Hepatocyte (in vitro differentiated cells): Measurements from ENCODE around the gene PRELID1. TPM values are rescaled to one million over a fixed set of nuclear protein-coding genes. Genes with fewer than 3 reads are reported as not detected.

ENCODE experiments used
- DNase-seq: peaks from one replicate; pipeline ENCODE4 v3.0.0-alpha.2; 2016; ENCODE audit warnings: low spot score
- H2AFZ ChIP-seq: fragments of 200-600 bp; sonication (generic); 2 replicates; pipeline ENCODE4 v1.6.0; 2016; ENCODE audit warnings: antibody characterized with exemption, mild to moderate bottlenecking
- H3K27ac ChIP-seq: fragments of 200-600 bp; sonication (generic); 2 replicates; pipeline ENCODE4 v1.5.1; 2016; ENCODE audit warnings: mild to moderate bottlenecking
- H3K27me3 ChIP-seq: fragments of 200-600 bp; sonication (generic); 2 replicates; pipeline ENCODE4 v1.6.1; 2016
- H3K36me3 ChIP-seq: fragments of 200-600 bp; sonication (generic); replicated peaks from 2 replicates; pipeline ENCODE4 v1.5.1; 2016; ENCODE audit warnings: low read depth; ENCODE audit not compliant: insufficient read depth
- H3K4me1 ChIP-seq: fragments of 200-600 bp; sonication (generic); 2 replicates; pipeline ENCODE4 v1.5.1; 2016; ENCODE audit warnings: mild to moderate bottlenecking, moderate library complexity; ENCODE audit not compliant: insufficient read depth
- H3K4me2 ChIP-seq: fragments of 200-600 bp; sonication (generic); 2 replicates; pipeline ENCODE4 v1.6.0; 2016
- H3K4me3 ChIP-seq: fragments of 200-600 bp; sonication (generic); 2 replicates; pipeline ENCODE4 v1.5.1; 2016; ENCODE audit warnings: mild to moderate bottlenecking
- H3K79me2 ChIP-seq: fragments of 200-600 bp; sonication (generic); 2 replicates; pipeline ENCODE4 v1.6.0; 2017; ENCODE audit warnings: mild to moderate bottlenecking
- H3K9me2 ChIP-seq: fragments of 200-600 bp; sonication (generic); replicated peaks from 2 replicates; pipeline ENCODE4 v1.6.0; 2017; ENCODE audit warnings: mild to moderate bottlenecking; ENCODE audit not compliant: insufficient read depth
- H3K9me3 ChIP-seq: fragments of 200-600 bp; sonication (generic); 2 replicates; pipeline ENCODE4 v1.5.1; 2016; ENCODE audit warnings: low read depth, mild to moderate bottlenecking
- H4K20me1 ChIP-seq: fragments of 200-600 bp; sonication (generic); 2 replicates; pipeline ENCODE4 v1.6.0; 2016; ENCODE audit warnings: mild to moderate bottlenecking; ENCODE audit not compliant: insufficient read depth, poor library complexity, severe bottlenecking
- EZH2 ChIP-seq: fragments of 200-600 bp; sonication (generic); IDR thresholded peaks from 2 replicates; pipeline ENCODE4 v1.6.1; 2016; ENCODE audit warnings: antibody characterized with exemption, mild to moderate bottlenecking, borderline replicate concordance
- EZH2phosphoT487 ChIP-seq: fragments of 200-600 bp; sonication (generic); IDR thresholded peaks from one replicate; pipeline ENCODE4 v1.6.1; 2018; ENCODE audit warnings: antibody characterized with exemption, mild to moderate bottlenecking, low read depth, moderate library complexity; ENCODE audit not compliant: unreplicated experiment, severe bottlenecking
- WGBS: methylation state at CpG from one replicate; pipeline ENCODE4 v1.1.6; 2016; ENCODE audit warnings: low lambda C conversion rate; ENCODE audit errors: missing lambda C conversion rate; 5-methylcytosine and 5-hydroxymethylcytosine counted together
- polyA plus RNA-seq: library from polyadenylated mRNA; unstranded; fragments of >200 nt; fragmentation: Nextera tagmentation; extraction: Ambion mirVana; gene quantifications from 2 replicates; pipeline ENCODE4 v1.2.1, GENCODE V29; 2016
- total RNA-seq: library from RNA; depleted of rRNA; stranded (reverse); fragments of >200 nt; gene quantifications from 2 replicates; pipeline ENCODE4 v1.2.3, GENCODE V29; 2014
- TF ChIP-seq, protein P1 (sequence below): fragments of 200-600 bp; sonication (generic); IDR thresholded peaks from 2 replicates; pipeline ENCODE4 v1.5.1; 2016; ENCODE audit warnings: antibody characterized with exemption, mild to moderate bottlenecking; ENCODE audit not compliant: poor library complexity

PRELID1 gene
- total and polyA plus RNA-seq, 2 experiments from 2014 or later = 228 to 282 TPM

- H3K27ac ChIP-seq = no peak overlapping the region
- H3K9me2 ChIP-seq = no peaks in the 10 kb centered on the region
- H4K20me1 ChIP-seq = peaks cover 17% of the 10 kb centered on the region
- 94% methylated on average over 15 of the region's 15 CpGs for WGBS
- no peak for DNase-seq
- H3K4me1 ChIP-seq = peaks cover 23% of the 10 kb centered on the region
- no peak overlapping the region for H3K4me3 ChIP-seq
- no peaks in the 10 kb centered on the region for H3K27me3 ChIP-seq
- H3K4me2 ChIP-seq = no peak overlapping the region
- peaks cover 62% of the 10 kb centered on the region for H3K79me2 ChIP-seq
- no peaks in the 10 kb centered on the region for H3K36me3 ChIP-seq
- no peak overlapping the region for H2AFZ ChIP-seq
- no peaks in the 10 kb centered on the region for H3K9me3 ChIP-seq
- TF ChIP-seq, protein P1, sequence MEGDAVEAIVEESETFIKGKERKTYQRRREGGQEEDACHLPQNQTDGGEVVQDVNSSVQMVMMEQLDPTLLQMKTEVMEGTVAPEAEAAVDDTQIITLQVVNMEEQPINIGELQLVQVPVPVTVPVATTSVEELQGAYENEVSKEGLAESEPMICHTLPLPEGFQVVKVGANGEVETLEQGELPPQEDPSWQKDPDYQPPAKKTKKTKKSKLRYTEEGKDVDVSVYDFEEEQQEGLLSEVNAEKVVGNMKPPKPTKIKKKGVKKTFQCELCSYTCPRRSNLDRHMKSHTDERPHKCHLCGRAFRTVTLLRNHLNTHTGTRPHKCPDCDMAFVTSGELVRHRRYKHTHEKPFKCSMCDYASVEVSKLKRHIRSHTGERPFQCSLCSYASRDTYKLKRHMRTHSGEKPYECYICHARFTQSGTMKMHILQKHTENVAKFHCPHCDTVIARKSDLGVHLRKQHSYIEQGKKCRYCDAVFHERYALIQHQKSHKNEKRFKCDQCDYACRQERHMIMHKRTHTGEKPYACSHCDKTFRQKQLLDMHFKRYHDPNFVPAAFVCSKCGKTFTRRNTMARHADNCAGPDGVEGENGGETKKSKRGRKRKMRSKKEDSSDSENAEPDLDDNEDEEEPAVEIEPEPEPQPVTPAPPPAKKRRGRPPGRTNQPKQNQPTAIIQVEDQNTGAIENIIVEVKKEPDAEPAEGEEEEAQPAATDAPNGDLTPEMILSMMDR = no peak
Observed at GRCh38 chr5:177306674-177307543, 3.3 kb downstream of the PRELID1 start.

GRCh38 chr5:177307544-177308363 is 4.2 kb downstream of the PRELID1 start:
- Histone ChIP-seq H3K9me3 (no peaks in the 10 kb centered on the region), H3K36me3 (no peaks in the 10 kb centered on the region), H2AFZ (no peak overlapping the region), H3K9me2 (no peaks in the 10 kb centered on the region), H3K4me2 (no peak overlapping the region), H3K27ac (no peak overlapping the region), H4K20me1 (peaks cover 9% of the 10 kb centered on the region), H3K79me2 (peaks cover 54% of the 10 kb centered on the region), H3K4me3 (no peak overlapping the region), H3K27me3 (no peaks in the 10 kb centered on the region), H3K4me1 (peaks cover 20% of the 10 kb centered on the region)
- TF ChIP-seq, protein P1 = no peak
- TF ChIP-seq EZH2phosphoT487 = no peak
- TF ChIP-seq EZH2 = no peak
- WGBS = 95% methylated on average over 43 of the region's 43 CpGs
- no peak for DNase-seq

DNA sequence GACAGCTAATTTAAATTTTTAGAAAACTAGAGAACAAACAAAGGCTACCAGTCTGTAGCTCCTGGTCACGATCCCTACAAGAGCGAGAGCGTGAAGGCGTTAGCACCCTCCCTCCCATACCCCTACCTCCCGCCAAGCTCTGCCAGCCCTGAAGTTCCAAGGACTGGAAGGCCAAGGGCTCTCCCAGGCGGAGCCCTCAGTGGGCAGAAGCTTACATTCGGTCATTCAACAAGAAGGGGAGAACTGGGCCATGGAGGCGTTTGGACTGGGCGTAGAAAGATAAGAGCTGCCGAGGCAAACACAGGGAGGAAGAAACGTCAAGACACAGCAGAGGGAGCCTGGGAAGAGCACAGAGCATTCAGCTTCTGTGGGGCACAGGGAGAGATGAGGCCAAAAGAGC is 5.1 kb downstream of the PRELID1 start:
- Histone ChIP-seq H3K79me2 (peaks cover 47% of the 10 kb centered on the region), H3K27me3 (no peaks in the 10 kb centered on the region), H3K4me3 (no peak overlapping the region), H4K20me1 (peaks cover 9% of the 10 kb centered on the region), H3K4me1 (peaks cover 23% of the 10 kb centered on the region), H3K9me2 (no peaks in the 10 kb centered on the region), H3K4me2 (no peak overlapping the region), H2AFZ (no peak overlapping the region), H3K27ac (no peak overlapping the region), H3K36me3 (no peaks in the 10 kb centered on the region), H3K9me3 (no peaks in the 10 kb centered on the region)
- 89% methylated on average over 11 of the region's 11 CpGs for WGBS
- TF ChIP-seq EZH2 = no peak
- no peak for TF ChIP-seq EZH2phosphoT487
- TF ChIP-seq, protein P1 = no peak
- DNase-seq = no peak
